ENCODE data around the gene CNOT1.

Gene CNOT1

DNA sequence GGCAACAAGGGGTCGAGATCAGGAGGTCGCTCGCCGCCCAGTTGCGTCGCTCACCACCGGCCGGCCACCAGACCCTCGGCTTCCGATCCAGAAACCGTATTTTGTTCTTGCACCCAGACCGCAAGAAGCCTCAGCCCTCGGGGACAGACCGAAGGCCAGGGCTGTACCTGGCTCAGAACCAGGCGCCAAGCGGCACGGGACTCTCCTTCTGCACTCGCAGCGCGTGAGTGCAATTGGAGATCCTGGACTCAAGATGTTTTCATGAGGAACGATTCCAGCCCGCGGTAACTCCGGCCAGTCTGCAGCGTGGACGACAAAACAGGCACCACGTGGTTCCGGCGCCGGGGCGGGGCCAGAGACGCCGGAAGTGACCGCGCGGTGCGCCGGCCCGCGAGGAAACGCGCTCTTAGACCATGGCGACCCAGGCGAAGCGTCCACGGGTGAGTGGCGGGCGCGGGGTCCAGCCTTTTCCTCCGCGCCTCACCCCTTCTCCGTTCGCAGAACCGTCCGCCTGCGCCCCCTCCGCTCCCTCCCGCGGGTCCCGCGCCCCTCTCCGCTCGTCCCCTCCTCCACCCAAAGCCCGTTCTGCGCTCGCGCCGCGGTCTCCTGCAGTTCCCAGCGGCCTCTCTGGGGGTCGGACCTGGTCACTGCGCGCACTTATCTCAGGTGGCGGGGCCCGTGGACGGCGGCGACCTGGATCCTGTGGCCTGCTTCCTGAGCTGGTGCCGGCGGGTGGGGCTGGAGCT lies 114.3 kb downstream of the CNOT1 start, which contains the start of gene SETD6:
SETD6 (plus strand) TSS at position 393 of the 746 bp plus-strand sequence; CDS start at position 414, 21 bp downstream.
- peak; percentile 46 to 65 (median 46) for DNase-seq

GRCh38 chr16:58513874-58514273 lies 115.8 kb downstream of the CNOT1 start:
- DNase-seq, result no peak

DNA sequence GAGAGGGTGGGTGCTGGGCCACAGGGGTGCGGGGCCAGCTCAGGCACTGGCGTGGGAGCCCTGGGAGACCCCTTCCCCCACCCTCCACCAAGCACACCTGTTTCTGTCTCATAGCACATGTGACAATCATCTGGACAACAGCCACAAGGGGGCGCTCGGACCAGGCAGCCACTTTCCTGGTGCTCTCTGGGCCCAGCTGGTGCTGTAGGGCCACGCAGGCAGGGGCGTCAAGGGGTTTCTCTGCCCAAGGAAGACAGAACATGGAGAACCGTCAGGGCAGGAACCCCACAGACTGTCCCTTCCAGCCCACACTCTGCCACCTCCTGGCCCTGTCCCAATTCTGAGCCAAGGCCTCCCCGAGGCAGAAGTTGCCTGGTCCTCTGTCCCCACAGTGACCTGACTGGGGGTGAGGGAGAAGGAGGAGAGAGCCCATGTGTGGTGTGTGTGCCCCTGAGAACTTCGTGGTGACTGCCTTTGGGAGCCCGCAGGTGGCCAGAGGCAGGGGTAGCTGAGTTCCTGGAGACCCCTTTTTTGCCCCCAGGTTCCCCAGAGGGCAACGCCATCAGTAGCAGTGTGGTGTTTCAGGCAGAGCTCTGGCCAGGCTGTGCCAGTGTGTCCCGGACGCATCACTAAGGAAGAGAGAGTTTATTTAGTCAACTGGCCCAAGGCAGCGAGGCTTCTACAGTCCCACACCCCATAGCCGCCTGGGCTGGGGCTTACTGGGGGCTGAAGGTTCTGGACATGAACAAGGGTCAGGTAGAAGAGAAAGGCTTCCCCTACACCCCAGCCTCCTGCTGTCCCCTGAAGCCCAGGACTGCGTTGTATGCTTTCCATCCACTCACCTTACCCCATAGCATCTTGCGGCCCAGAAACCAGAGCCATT lies 117.5 kb downstream of the CNOT1 start:
- DNase-seq, result peak; percentile 73 to 88 (median 81)

GRCh38 chr16:58510776-58511628 lies 118.6 kb downstream of the CNOT1 start:
- no peak for DNase-seq

- DNase-seq, result no peak
These were observed 119.4 kb downstream of the CNOT1 start for GRCh38 chr16:58510097-58510775.

DNA sequence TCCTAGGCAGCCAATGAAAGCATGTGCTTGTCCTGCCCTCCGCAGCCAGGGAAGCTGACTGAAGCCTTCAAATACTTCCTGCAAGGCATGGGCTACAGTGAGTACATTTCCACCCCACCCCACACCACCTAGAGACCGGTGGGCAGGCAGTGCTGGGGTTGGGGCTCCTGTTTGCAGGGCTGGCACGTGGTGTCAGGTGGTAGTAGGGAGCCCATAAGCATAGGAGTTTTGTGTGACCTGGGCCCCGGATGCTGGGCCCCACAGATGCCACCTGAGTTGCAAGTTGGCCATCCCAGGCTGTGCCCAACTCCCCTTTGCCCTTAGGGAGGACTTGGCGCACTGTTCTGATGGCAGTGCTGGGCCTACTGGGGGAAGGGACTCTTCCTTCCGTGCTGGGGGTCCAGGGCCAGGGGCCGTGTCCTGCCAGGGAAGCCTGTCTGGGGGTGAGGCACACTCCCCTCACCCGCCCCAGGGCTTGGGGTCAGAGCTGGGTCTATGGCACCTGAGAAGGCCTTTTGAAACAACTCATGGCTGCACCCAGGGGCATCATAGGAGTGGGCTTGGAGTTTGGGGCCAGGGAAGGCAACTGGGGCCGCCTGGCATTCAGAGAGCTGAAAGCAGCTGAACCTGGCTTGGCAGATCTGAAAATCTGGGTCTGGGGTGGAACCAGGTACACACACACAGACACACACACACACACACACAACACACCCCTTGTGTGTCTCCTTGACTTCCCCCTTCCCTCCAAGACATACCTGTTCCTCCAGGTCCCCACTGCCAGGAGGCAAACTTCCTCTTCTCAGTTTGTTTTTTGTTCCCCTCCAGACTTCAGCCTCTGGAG lies 120.2 kb downstream of the CNOT1 start:
- no peak for DNase-seq

DNA sequence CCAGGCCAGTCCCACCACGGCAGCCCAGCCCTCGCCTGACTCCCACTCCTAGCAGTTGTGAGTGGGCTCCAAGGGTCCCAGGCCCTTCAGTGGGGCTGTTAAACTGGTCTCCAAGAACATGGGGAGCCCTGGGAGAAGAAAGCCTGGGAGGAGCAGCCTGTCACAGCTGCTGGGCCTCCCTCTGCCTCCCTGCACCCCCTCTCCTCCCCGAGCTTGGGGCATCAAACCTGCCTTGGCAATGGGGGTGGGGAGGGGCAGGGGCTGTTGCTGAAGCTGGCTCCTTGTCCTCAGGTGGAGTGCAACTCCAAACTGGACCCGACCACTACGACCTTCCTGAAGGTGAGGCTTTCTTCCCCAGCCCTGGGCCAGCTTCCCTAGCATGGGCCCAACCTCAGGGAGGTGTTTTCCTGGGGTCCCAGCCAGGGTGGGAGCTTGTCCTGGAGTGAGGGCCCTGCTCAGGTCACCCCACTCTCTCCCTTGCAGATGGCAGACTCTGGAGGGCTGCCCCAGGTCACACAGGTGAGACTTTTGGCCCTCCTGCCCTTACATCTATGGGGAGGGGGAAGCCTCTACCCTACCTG lies 120.9 kb downstream of the CNOT1 start:
- no peak for DNase-seq

GRCh38 chr16:58507963-58508670 lies 121.5 kb downstream of the CNOT1 start:
- no peak for DNase-seq

- no peak for DNase-seq
These were observed 122.2 kb downstream of the CNOT1 start for GRCh38 chr16:58507195-58507962.

DNA sequence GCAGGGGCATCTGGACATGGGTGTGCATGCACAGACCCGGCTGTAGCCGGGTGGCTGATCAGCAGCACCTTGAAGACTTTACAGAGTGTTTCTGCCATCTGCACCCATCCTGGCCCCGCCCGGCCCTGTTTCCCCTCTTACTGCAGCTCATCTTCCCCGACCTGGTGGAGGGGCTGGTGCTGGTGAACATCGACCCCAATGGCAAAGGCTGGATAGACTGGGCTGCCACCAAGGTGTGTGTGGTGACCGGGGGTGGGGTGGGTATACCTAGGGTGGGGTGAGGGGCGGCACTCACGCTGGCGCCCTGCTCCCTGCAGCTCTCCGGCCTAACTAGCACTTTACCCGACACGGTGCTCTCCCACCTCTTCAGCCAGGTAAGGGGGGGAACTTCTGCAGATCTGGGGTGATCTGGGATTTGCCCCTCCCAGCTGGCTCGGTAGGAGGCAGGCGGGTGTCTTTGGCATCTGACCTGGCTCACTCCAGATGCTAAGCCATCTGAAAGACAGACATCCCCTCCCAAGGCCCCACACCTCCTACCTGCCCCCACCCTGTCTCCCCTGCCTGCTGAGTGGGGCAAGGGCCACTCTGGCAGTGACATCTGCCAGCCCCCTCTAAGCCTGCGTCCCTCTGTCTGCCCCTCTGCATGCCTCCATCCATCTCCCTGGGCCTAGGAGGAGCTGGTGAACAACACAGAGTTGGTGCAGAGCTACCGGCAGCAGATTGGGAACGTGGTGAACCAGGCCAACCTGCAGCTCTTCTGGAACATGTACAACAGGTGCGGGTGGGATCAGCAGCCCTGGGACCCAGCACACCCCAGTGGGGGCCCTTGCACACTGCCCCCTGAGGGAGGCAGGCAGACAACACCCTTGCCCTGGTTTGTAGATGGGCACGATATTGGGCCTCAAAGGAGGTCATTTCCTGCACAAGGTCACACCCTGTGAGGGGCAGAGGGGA lies 123.1 kb downstream of the CNOT1 start:
- DNase-seq, result no peak

GRCh38 chr16:58503863-58504688 lies 125.5 kb downstream of the CNOT1 start:
- no peak for DNase-seq

GRCh38 chr16:58503166-58503862 lies 126.3 kb downstream of the CNOT1 start:
- DNase-seq, result no peak

- no peak for DNase-seq
These were observed 127.3 kb downstream of the CNOT1 start for GRCh38 chr16:58502217-58502921.

DNA sequence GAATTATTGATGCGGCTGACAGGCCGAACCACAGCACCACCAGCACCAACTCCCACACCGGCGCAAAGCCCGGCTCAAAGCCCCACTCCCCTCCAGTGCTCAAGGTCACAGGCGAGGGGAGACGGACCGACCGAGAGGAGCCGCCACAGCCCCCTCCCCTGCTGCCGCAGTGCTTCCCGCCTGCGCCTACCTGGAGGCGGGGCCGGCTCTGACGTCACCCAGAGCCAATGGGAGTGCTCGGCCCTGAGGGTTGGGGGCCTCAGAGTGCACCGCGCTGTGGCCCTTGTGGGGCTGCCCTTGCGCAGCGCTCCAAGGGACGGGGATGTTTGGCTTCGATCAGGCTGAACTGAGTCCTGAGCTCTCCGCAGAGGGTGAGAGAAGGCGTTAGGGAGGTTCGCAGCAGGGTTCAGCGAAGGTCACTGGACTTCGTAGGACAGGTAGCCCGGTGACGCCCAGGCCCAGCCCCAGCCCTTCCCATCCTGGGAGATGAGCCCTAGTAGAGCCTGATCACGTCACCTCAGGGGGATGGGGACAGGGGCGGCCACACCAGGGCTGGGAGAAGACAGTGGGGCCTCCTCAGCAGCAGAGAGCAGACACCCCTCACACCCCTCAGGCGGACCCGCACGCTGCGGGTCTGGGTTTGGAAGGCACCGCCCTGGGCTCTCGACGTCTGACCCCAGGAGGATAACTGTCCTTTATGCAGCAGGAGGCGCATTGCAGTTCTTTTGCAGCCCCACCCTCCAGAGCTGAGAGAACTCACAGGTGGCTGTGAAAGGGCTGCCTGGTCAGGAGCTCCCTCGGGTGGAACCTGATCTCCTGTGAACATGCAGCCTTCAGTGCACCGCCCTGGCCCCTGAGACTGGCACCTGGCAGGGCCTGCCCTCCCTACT lies 128.1 kb downstream of the CNOT1 start:
- DNase-seq, result peak in 1 of 4 experiments; percentile 52
